WTC11 (cell line): ENCODE results near the gene TMEM250. TPM values are rescaled to one million over a fixed set of nuclear protein-coding genes. Genes with fewer than 3 reads are reported as not detected.

Source experiments
- ATAC-seq: fragments of 200-7000 bp; cut with Tn5 transposase; 2 replicates; pipeline ENCODE4 v1.10.0; 2021; ENCODE audit warnings: mild to moderate bottlenecking, moderate library complexity
- CTCF ChIA-PET: fragments of 300-600 bp; sonication (Branson Sonifier 250); formaldehyde crosslinking; loops from one replicate; lab custom pipeline; 2021; ENCODE audit warnings: antibody characterized with exemption; lab: Charles Lee
- POLR2A ChIA-PET: fragments of 350-600 bp; sonication (Branson Sonifier 250); formaldehyde crosslinking; loops from one replicate; lab custom pipeline; 2021; ENCODE audit warnings: antibody characterized with exemption; lab: Charles Lee
- DNase-seq: peaks from one replicate; pipeline ENCODE4 v3.0.0; 2021; ENCODE audit warnings: low spot score
- H3K27ac Mint-ChIP-seq: 2 replicates; pipeline ENCODE4 v1.8.0; 2021; ENCODE audit warnings: mixed read lengths
- H3K27me3 Mint-ChIP-seq: 2 replicates; pipeline ENCODE4 v1.8.0; 2021; ENCODE audit warnings: low read depth, mild to moderate bottlenecking, moderate library complexity, mixed read lengths
- H3K36me3 Mint-ChIP-seq: 2 replicates; pipeline ENCODE4 v1.8.0; 2021; ENCODE audit warnings: mixed read lengths
- H3K4me1 Mint-ChIP-seq: 2 replicates; pipeline ENCODE4 v1.8.0; 2022; ENCODE audit warnings: mixed read lengths
- H3K4me3 Mint-ChIP-seq: 2 replicates; pipeline ENCODE4 v1.8.0; 2021; ENCODE audit warnings: mild to moderate bottlenecking, moderate library complexity, mixed read lengths
- H3K9me3 Mint-ChIP-seq: 2 replicates; pipeline ENCODE4 v1.8.0; 2021; ENCODE audit warnings: mixed read lengths
- E2F4 ChIP-seq: sonication (generic); formaldehyde crosslinking; IDR thresholded peaks from 2 replicates; pipeline ENCODE4 v1.8.1; 2022; ENCODE audit warnings: low read depth, mild to moderate bottlenecking, moderate library complexity, missing genetic modification reagents, borderline replicate concordance
- EMX1 ChIP-seq: fragments of 250-450 bp; sonication (Bioruptor Pico); IDR thresholded peaks from 2 replicates; pipeline ENCODE4 v1.8.0; 2021; ENCODE audit warnings: mild to moderate bottlenecking
- FOXK1 ChIP-seq: sonication (generic); formaldehyde crosslinking; IDR thresholded peaks from 2 replicates; pipeline ENCODE4 v1.8.0; 2022; ENCODE audit warnings: mild to moderate bottlenecking, moderate library complexity, missing genetic modification reagents
- JUN ChIP-seq: sonication (generic); formaldehyde crosslinking; IDR thresholded peaks from 2 replicates; pipeline ENCODE4 v1.8.0; 2023; ENCODE audit warnings: mild to moderate bottlenecking, missing genetic modification reagents
- NFATC4 ChIP-seq: fragments of 250-450 bp; sonication (Bioruptor Pico); IDR thresholded peaks from 2 replicates; pipeline ENCODE4 v1.9.0; 2021; ENCODE audit warnings: mild to moderate bottlenecking
- NR1H2 ChIP-seq: sonication (generic); formaldehyde crosslinking; IDR thresholded peaks from 2 replicates; pipeline ENCODE4 v1.9.0; 2021; ENCODE audit warnings: mild to moderate bottlenecking, moderate library complexity, missing genetic modification reagents
- SP1 ChIP-seq: sonication (generic); formaldehyde crosslinking; conservative IDR thresholded peaks from 2 replicates; pipeline ENCODE4 v1.8.1; 2022; ENCODE audit warnings: missing genetic modification reagents
- STAT6 ChIP-seq: sonication (generic); formaldehyde crosslinking; conservative IDR thresholded peaks from 2 replicates; pipeline ENCODE4 v1.8.1; 2023; ENCODE audit warnings: mild to moderate bottlenecking, low read depth, missing genetic modification reagents, moderate library complexity
- ZNF512 ChIP-seq: sonication (generic); formaldehyde crosslinking; IDR thresholded peaks from 2 replicates; pipeline ENCODE4 v1.8.1; 2022; ENCODE audit warnings: missing genetic modification reagents, borderline replicate concordance
- total RNA-seq: library from RNA; stranded (reverse); gene quantifications from 3 replicates; pipeline ENCODE4 v1.2.3, GENCODE V29; 2021
- TF ChIP-seq, protein P1 (sequence below): fragments of 200-600 bp; IDR thresholded peaks from 2 replicates; pipeline ENCODE4 v1.8.0; 2022; ENCODE audit warnings: antibody characterized with exemption
- TF ChIP-seq, protein P2 (sequence below): fragments of 250-450 bp; sonication (Bioruptor Pico); IDR thresholded peaks from 2 replicates; pipeline ENCODE4 v1.8.0; 2021; ENCODE audit warnings: mild to moderate bottlenecking
- TF ChIP-seq, protein P3 (sequence below): sonication (generic); formaldehyde crosslinking; IDR thresholded peaks from 2 replicates; pipeline ENCODE4 v1.8.0; 2022; ENCODE audit warnings: mild to moderate bottlenecking, missing genetic modification reagents
- TF ChIP-seq, protein P4 (sequence below): sonication (generic); formaldehyde crosslinking; conservative IDR thresholded peaks from 2 replicates; pipeline ENCODE4 v1.8.1; 2022; ENCODE audit warnings: mild to moderate bottlenecking, missing genetic modification reagents
- TF ChIP-seq, protein P5 (sequence below): sonication (generic); formaldehyde crosslinking; IDR thresholded peaks from 2 replicates; pipeline ENCODE4 v1.8.1; 2022; ENCODE audit warnings: low read depth, missing genetic modification reagents, borderline replicate concordance
- TF ChIP-seq, protein P6 (sequence below): fragments of 250-450 bp; sonication (Bioruptor Pico); IDR thresholded peaks from 2 replicates; pipeline ENCODE4 v2.1.2; 2022; ENCODE audit warnings: mild to moderate bottlenecking, moderate library complexity

Gene TMEM250
- total RNA-seq, 1 experiment from 2014 or later, result 39.4 TPM

- Mint-ChIP-seq H3K4me3 (no peak overlapping the region; the same call in 1 of the 2 replicates), H3K36me3 (no peaks in the 10 kb centered on the region), H3K9me3 (no peaks in the 10 kb centered on the region), H3K27ac (peak overlapping the region; percentile 94; the same call in 1 of the 2 replicates)
- ChIA-PET CTCF (interaction anchor here (0.5 to 2.2 kb wide), 71 partner anchors 9 to 981 kb away, joined by 3 to 28 read pairs (median 5); partner anchors contain the start of genes CAMSAP1, LHX3, NACC2 and TMEM250), POLR2A (no interaction called here)
- DNase-seq, result peak; percentile 94
- TF ChIP-seq, protein P1, sequence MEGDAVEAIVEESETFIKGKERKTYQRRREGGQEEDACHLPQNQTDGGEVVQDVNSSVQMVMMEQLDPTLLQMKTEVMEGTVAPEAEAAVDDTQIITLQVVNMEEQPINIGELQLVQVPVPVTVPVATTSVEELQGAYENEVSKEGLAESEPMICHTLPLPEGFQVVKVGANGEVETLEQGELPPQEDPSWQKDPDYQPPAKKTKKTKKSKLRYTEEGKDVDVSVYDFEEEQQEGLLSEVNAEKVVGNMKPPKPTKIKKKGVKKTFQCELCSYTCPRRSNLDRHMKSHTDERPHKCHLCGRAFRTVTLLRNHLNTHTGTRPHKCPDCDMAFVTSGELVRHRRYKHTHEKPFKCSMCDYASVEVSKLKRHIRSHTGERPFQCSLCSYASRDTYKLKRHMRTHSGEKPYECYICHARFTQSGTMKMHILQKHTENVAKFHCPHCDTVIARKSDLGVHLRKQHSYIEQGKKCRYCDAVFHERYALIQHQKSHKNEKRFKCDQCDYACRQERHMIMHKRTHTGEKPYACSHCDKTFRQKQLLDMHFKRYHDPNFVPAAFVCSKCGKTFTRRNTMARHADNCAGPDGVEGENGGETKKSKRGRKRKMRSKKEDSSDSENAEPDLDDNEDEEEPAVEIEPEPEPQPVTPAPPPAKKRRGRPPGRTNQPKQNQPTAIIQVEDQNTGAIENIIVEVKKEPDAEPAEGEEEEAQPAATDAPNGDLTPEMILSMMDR, result peak; percentile 72
- TF ChIP-seq, protein P2, sequence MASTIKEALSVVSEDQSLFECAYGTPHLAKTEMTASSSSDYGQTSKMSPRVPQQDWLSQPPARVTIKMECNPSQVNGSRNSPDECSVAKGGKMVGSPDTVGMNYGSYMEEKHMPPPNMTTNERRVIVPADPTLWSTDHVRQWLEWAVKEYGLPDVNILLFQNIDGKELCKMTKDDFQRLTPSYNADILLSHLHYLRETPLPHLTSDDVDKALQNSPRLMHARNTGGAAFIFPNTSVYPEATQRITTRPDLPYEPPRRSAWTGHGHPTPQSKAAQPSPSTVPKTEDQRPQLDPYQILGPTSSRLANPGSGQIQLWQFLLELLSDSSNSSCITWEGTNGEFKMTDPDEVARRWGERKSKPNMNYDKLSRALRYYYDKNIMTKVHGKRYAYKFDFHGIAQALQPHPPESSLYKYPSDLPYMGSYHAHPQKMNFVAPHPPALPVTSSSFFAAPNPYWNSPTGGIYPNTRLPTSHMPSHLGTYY (CRISPR knock-in tag), result no peak
- TF ChIP-seq, protein P3, sequence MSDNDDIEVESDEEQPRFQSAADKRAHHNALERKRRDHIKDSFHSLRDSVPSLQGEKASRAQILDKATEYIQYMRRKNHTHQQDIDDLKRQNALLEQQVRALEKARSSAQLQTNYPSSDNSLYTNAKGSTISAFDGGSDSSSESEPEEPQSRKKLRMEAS (CRISPR knock-in tag), result peak; percentile 46; the same call in 1 of the 2 replicates
- TF ChIP-seq FOXK1, result peak; percentile 30; the same call in 1 of the 2 replicates
- TF ChIP-seq, all 79 proteins: peak for 3
- peaks cover 17% of the 10 kb centered on the region for H3K4me1 Mint-ChIP-seq
- peaks cover 10% of the 10 kb centered on the region for H3K27me3 Mint-ChIP-seq
- ATAC-seq, result peak; percentile 64
Measured at GRCh38 chr9:136138566-136138965, 19.9 kb upstream of the TMEM250 start.

DNA sequence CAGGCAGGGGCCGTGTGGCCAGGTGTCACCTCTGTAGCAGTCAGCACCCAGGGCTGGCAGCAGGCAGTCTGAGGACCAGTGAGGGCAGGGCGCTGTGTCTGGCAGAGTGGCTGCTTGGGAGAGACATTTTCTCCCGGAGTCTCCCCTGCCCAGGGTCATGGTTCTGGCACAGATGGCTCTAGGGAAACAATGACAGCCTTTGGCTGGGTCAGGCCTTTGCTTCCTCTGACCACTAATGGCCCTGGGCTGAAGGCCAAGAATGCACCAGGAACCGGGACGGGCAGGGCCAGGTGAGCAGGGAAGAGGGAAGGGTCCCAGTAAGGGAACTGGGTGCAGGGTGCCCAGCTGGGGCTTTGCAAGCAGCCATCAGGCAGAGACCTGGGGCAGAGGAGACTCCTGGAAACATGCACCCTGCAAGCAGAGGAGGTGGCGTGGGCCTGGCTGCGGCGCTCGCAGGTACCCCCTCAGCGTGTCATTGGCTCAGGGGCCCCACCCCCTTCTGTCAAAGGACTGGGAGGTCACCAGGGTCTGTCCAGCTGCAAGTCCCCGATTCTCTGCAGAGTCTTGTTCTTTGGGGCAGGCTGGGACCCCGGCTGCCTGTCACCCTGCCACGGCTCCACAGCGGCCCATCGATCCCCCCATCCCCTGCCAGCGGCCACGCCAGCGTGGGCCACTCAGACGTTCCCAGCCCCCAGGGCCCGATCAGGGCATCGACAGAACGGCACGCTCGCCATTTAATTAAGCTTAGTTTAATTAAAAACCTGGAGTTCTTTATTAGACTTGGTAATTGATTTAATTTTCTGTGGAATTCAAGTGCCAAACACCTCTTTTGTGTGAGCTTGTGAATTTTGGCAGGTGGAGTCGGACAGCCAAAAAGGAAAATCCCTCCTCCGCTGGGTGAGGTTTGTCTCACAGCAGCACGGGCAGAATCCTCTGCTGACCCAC is 18.9 kb upstream of the TMEM250 start:
- Mint-ChIP-seq H3K27ac (no peak overlapping the region), H3K36me3 (no peaks in the 10 kb centered on the region), H3K4me1 (peaks cover 12% of the 10 kb centered on the region), H3K27me3 (peaks cover 12% of the 10 kb centered on the region), H3K9me3 (no peaks in the 10 kb centered on the region), H3K4me3 (no peak overlapping the region)
- ChIA-PET POLR2A (no interaction called here), CTCF (interaction anchor here (0.5 to 2.2 kb wide), 46 partner anchors 11 to 982 kb away, joined by 3 to 28 read pairs (median 6); partner anchors contain the start of genes CAMSAP1, NACC2 and UBAC1)
- DNase-seq (no peak), ATAC-seq (no peak)
- TF ChIP-seq SP1 (CRISPR knock-in tag), result no peak
- TF ChIP-seq ZNF512 (CRISPR knock-in tag), result no peak
- TF ChIP-seq JUN (CRISPR knock-in tag), result no peak
- TF ChIP-seq NR1H2, result no peak
- TF ChIP-seq, protein P4, sequence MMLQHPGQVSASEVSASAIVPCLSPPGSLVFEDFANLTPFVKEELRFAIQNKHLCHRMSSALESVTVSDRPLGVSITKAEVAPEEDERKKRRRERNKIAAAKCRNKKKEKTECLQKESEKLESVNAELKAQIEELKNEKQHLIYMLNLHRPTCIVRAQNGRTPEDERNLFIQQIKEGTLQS (CRISPR knock-in tag), result no peak
- TF ChIP-seq NFATC4, result no peak
- TF ChIP-seq, protein P5, sequence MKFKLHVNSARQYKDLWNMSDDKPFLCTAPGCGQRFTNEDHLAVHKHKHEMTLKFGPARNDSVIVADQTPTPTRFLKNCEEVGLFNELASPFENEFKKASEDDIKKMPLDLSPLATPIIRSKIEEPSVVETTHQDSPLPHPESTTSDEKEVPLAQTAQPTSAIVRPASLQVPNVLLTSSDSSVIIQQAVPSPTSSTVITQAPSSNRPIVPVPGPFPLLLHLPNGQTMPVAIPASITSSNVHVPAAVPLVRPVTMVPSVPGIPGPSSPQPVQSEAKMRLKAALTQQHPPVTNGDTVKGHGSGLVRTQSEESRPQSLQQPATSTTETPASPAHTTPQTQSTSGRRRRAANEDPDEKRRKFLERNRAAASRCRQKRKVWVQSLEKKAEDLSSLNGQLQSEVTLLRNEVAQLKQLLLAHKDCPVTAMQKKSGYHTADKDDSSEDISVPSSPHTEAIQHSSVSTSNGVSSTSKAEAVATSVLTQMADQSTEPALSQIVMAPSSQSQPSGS (CRISPR knock-in tag), result no peak
- TF ChIP-seq EMX1 (CRISPR knock-in tag), result no peak
- no peak for TF ChIP-seq STAT6 (CRISPR knock-in tag)
- no peak for TF ChIP-seq E2F4 (CRISPR knock-in tag)
- no peak for TF ChIP-seq FOXK1
- TF ChIP-seq, protein P6, sequence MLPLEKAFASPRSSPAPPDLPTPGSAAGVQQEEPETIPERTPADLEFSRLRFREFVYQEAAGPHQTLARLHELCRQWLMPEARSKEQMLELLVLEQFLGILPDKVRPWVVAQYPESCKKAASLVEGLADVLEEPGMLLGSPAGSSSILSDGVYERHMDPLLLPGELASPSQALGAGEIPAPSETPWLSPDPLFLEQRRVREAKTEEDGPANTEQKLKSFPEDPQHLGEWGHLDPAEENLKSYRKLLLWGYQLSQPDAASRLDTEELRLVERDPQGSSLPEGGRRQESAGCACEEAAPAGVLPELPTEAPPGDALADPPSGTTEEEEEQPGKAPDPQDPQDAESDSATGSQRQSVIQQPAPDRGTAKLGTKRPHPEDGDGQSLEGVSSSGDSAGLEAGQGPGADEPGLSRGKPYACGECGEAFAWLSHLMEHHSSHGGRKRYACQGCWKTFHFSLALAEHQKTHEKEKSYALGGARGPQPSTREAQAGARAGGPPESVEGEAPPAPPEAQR, result no peak
